H1 (cell line): Measurements from ENCODE around the gene DPF3. TPM values are rescaled to one million over a fixed set of nuclear protein-coding genes. Genes with fewer than 3 reads are reported as not detected.

Experiments used
- ASH2L ChIP-seq: fragments of 200-600, 300-600 bp; sonication (generic); IDR thresholded peaks from one replicate; pipeline ENCODE4 v1.7.1; 2017; ENCODE audit warnings: low read length
- SIN3A ChIP-seq, 2 experiments: IDR thresholded peaks in 1 of 2; conservative IDR thresholded peaks in 1 of 2; 2 replicates each; pipeline ENCODE4 v1.6.1; 2011 to 2012; ENCODE audit warnings: low read length in 2 of 2, improper control_type of control experiment in 1 of 2, low read depth in 1 of 2, mild to moderate bottlenecking in 1 of 2
- SIRT6 ChIP-seq: IDR thresholded peaks from one replicate; pipeline ENCODE4 v1.7.1; 2012; ENCODE audit warnings: low read length, inconsistent platforms
- SP2 ChIP-seq: IDR thresholded peaks from 2 replicates; pipeline ENCODE4 v1.6.1; 2012; ENCODE audit warnings: mild to moderate bottlenecking, low read length, inconsistent platforms
- SP4 ChIP-seq: IDR thresholded peaks from 2 replicates; pipeline ENCODE4 v1.6.1; 2012; ENCODE audit warnings: low read length, inconsistent platforms
- TBP ChIP-seq: IDR thresholded peaks from 2 replicates; pipeline ENCODE4 v1.6.1; 2011; ENCODE audit warnings: low read depth, low read length, improper control_type of control experiment
- polyA plus RNA-seq, 7 experiments: library from polyadenylated mRNA; depleted of rRNA in 3 of 7; stranded (reverse) in 5 of 7; unstranded in 2 of 7; fragments of >200 nt in 5 of 7; fragments of 200-250 nt in 2 of 7; gene quantifications; 1 replicate in 5 of 7; 2 replicates in 1 of 7; 4 replicates in 1 of 7; pipeline versions ENCODE4 v1.2.1 to v1.2.3, GENCODE V29; 2011 to 2013; ENCODE audit warnings: missing spikeins in 2 of 7, mixed read lengths in 2 of 7
- total RNA-seq: library from RNA; stranded (reverse); fragmentation: NEBNext Ultra II Directional; extraction: Animal tissue kit (Norgen Biotek cat#: 25700); gene quantifications from 2 replicates; pipeline ENCODE4 v1.2.1, GENCODE V29; 2021
- TF ChIP-seq, protein P1 (sequence below), 3 experiments: IDR thresholded peaks; 1 replicate in 2 of 3; 2 replicates in 1 of 3; pipeline versions ENCODE4 v1.5.1 to v1.6.1; 2011; ENCODE audit warnings: low read length in 3 of 3, mild to moderate bottlenecking in 3 of 3, inconsistent platforms in 2 of 3, low read depth in 1 of 3, moderate library complexity in 1 of 3; ENCODE audit not compliant: insufficient read depth in 1 of 3; ENCODE audit errors: control extremely low read depth in 1 of 3
- TF ChIP-seq, protein P2 (sequence below): IDR thresholded peaks from 2 replicates; pipeline ENCODE4 v1.6.1; 2012; ENCODE audit warnings: inconsistent platforms
- TF ChIP-seq, protein P3 (sequence below): IDR thresholded peaks from 2 replicates; pipeline ENCODE4 v1.6.1; 2012; ENCODE audit warnings: low read length, inconsistent platforms

Gene DPF3
- total and polyA plus RNA-seq, 2 of the 8 experiments (the other 6 are each of a cell fraction or from before 2014, with no cell fraction given) = 0.19 TPM; not detected in 1

DNA sequence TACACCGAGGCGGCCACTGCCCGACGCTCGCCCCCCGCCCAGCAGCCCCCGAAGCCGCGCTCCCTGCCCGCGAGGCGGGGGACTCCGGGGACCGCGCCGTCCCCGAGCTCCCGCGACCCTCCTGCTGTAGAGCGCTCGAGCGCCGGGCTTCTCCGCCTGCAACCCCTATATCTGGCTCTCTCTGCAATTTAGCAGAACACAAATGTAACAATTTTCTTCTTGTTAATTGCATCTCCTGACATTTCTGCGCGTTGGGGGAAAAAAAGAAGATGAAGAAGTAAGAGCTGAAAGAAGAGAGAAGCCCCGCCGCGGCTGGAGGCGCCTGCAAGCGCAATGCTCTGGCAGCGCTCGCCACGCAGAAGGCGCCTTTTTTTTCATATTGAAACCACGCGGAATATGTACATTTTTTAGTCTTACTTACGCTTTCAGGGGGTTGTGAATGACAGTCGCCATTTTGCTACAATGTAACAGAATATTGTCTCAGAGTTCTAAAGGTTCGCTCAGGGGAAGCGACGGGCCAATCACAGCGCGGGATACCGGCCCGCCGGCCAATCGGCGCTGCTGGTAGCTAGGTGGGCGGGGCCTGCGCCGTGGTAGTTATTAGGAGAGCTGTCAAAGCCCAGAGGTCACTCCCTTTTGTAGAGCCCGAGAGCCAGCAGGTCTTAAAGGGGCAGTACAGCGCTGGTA lies at the start of gene DPF3 (continued):
- TF ChIP-seq, protein P1, sequence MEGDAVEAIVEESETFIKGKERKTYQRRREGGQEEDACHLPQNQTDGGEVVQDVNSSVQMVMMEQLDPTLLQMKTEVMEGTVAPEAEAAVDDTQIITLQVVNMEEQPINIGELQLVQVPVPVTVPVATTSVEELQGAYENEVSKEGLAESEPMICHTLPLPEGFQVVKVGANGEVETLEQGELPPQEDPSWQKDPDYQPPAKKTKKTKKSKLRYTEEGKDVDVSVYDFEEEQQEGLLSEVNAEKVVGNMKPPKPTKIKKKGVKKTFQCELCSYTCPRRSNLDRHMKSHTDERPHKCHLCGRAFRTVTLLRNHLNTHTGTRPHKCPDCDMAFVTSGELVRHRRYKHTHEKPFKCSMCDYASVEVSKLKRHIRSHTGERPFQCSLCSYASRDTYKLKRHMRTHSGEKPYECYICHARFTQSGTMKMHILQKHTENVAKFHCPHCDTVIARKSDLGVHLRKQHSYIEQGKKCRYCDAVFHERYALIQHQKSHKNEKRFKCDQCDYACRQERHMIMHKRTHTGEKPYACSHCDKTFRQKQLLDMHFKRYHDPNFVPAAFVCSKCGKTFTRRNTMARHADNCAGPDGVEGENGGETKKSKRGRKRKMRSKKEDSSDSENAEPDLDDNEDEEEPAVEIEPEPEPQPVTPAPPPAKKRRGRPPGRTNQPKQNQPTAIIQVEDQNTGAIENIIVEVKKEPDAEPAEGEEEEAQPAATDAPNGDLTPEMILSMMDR (IDR thresholded peaks at IDR 0.05; ENCODE audit: control extremely low read depth in 1 of 3, insufficient read depth in 1 of 3, low read depth in 1 of 3, low read length in 3 of 3) = no peak
- TF ChIP-seq, protein P2, sequence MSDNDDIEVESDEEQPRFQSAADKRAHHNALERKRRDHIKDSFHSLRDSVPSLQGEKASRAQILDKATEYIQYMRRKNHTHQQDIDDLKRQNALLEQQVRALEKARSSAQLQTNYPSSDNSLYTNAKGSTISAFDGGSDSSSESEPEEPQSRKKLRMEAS = 0 out of 2 replicates have a peak, but pooled peaks have one; percentile 18
- TF ChIP-seq SIN3A (conservative IDR thresholded peaks at IDR 0.05 in 1 of 2, IDR thresholded peaks at IDR 0.05 in 1 of 2; ENCODE audit: low read depth in 1 of 2, low read length in 2 of 2) = peak; percentile 77 to 85; a peak in 3 of 4 replicates
- TF ChIP-seq TBP = peak; percentile 68
- TF ChIP-seq SP2 = 0 out of 2 replicates have a peak, but pooled peaks have one; percentile 3
- no peak for TF ChIP-seq SP4
- TF ChIP-seq, protein P3, sequence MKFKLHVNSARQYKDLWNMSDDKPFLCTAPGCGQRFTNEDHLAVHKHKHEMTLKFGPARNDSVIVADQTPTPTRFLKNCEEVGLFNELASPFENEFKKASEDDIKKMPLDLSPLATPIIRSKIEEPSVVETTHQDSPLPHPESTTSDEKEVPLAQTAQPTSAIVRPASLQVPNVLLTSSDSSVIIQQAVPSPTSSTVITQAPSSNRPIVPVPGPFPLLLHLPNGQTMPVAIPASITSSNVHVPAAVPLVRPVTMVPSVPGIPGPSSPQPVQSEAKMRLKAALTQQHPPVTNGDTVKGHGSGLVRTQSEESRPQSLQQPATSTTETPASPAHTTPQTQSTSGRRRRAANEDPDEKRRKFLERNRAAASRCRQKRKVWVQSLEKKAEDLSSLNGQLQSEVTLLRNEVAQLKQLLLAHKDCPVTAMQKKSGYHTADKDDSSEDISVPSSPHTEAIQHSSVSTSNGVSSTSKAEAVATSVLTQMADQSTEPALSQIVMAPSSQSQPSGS = no peak
- TF ChIP-seq ASH2L = no peak
- TF ChIP-seq SIRT6 = no peak
- TF ChIP-seq, all 59 proteins: peak for 10
